ENCODE data around the gene STXBP6. TPM values are rescaled to one million over a fixed set of nuclear protein-coding genes. Genes with fewer than 3 reads are reported as not detected.

Gene STXBP6
- total and polyA plus RNA-seq, 5 experiments from 2014 or later, result 0.61 TPM; not detected in 4

- POLR2A ChIA-PET, result no interaction called here
- DNase-seq (no peak), ATAC-seq (no peak)
- Mint-ChIP-seq H3K4me1 (no peaks in the 10 kb centered on the region), H3K36me3 (no peaks in the 10 kb centered on the region), H3K27me3 (peaks cover 11 to 27% (median 21%) of the 10 kb centered on the region in 5 donors), H3K9me3 (peaks cover 0 to 2% (median 0%) of the 10 kb centered on the region in 9 donors), H3K4me3 (no peak overlapping the region), H3K27ac (no peak overlapping the region)
Measured at GRCh38 chr14:24986206-24986893, 63.6 kb downstream of the STXBP6 start.

- POLR2A ChIA-PET, result no interaction called here
- ATAC-seq, result no peak
Measured at GRCh38 chr14:24984846-24985589, 64.9 kb downstream of the STXBP6 start.

DNA sequence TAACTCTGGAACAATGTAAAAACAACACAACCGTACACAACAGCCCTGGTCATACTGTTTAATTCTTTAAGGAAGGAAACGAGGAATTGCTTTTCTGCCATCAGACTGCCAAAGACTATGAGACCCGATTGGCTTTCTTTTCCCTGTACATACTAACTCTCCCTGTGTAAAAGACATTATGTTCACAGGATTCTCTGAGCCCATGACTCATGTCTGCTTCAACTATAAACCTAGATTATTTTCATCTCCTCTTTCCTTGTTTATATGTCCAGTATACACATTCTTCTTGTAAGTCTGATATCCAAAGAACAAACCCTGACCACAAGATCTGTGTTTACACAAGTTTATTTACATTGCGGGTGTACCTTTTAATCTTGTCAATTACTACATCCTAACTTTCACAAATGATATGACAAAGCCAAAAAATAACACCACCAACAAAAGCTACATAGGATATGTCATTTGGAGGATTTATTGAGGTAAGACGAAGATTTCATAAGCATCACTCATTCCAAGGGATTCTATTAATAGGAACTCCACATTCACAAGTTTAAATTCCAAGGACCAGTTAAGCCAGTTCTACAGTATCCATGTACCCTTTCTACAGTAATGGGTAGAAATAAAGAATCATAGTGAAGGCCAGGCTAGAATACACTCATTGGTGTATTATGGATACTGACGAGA is 67.3 kb downstream of the STXBP6 start:
- Mint-ChIP-seq H3K36me3 (no peaks in the 10 kb centered on the region), H3K4me1 (no peaks in the 10 kb centered on the region), H3K27ac (no peak overlapping the region), H3K4me3 (no peak overlapping the region), H3K9me3 (peaks cover 0 to 2% (median 0%) of the 10 kb centered on the region in 9 donors), H3K27me3 (peaks cover 15 to 42% (median 18%) of the 10 kb centered on the region in 5 donors)
- POLR2A ChIA-PET, result no interaction called here
- no peak for DNase-seq
- ATAC-seq, result no peak

More at GRCh38 chr14:24984846-24985589, 64.9 kb downstream of the STXBP6 start:
- Mint-ChIP-seq H3K27me3 (peaks cover 7 to 28% (median 20%) of the 10 kb centered on the region in 5 donors), H3K9me3 (peaks cover 0 to 2% (median 0%) of the 10 kb centered on the region in 9 donors), H3K4me1 (no peaks in the 10 kb centered on the region), H3K27ac (no peak overlapping the region), H3K36me3 (no peaks in the 10 kb centered on the region), H3K4me3 (no peak overlapping the region)
- DNase-seq, result no peak

GRCh38 chr14:24979725-24980239 is 70.2 kb downstream of the STXBP6 start:
- no peak overlapping the region for H3K27ac Mint-ChIP-seq
- H3K27me3 Mint-ChIP-seq, result peaks cover 14 to 31% (median 17%) of the 10 kb centered on the region in 5 donors
- DNase-seq, result no peak
- H3K4me1 Mint-ChIP-seq, result no peaks in the 10 kb centered on the region
- POLR2A ChIA-PET, result no interaction called here
- no peak for ATAC-seq
- H3K36me3 Mint-ChIP-seq, result no peaks in the 10 kb centered on the region
- H3K4me3 Mint-ChIP-seq, result no peak overlapping the region
- H3K9me3 Mint-ChIP-seq, result peaks cover 0 to 2% (median 0%) of the 10 kb centered on the region in 9 donors

DNA sequence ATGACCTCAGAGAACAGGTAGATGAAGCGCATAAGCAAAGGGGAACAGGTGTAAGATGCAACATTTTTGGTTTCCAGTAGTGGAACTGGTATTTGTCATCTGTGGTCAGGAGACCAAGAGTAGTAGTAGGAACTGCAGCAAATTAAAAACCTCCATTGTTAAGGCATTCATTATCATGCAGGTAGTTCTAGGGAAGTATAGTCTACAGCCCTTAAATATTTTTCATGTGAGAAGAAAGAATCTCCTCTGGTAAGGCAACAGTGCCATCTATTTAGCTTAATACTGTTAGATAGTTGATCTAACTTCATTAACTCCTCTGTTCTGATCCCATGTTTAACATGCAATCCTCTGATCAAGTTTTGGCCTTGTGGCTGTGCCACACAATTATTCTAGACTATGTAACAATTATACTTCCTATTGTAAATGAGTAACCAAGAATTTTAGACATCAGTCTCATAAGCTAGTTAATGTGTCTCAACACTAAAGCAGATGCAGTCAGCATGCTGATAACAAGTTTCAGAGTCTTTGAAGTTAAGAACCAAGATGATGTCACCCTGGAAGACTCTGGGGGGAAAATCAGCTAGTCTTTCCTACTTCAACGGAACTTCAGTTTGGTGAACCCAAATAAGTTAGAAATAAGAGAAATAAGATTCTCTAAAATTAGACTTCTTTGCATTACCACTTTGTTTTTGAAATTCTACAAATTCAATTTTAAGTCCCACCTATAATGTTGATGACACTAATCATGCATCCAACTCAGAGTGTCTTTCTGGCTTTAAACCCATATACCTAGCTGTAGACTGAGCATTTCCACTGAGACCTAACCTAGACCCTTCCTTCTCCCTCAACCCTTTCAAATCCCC is 70.9 kb downstream of the STXBP6 start:
- Mint-ChIP-seq H3K9me3 (peaks cover 0 to 2% (median 0%) of the 10 kb centered on the region in 9 donors), H3K4me1 (no peaks in the 10 kb centered on the region), H3K4me3 (no peak overlapping the region), H3K27ac (no peak overlapping the region), H3K27me3 (peaks cover 9 to 26% (median 16%) of the 10 kb centered on the region in 5 donors), H3K36me3 (no peaks in the 10 kb centered on the region)
- ATAC-seq (no peak), DNase-seq (no peak)
- POLR2A ChIA-PET, result no interaction called here

GRCh38 chr14:24976602-24977001 is 73.3 kb downstream of the STXBP6 start:
- Mint-ChIP-seq H3K4me3 (no peak overlapping the region), H3K36me3 (no peaks in the 10 kb centered on the region), H3K9me3 (peaks cover 0 to under 1% (median 0%) of the 10 kb centered on the region in 9 donors), H3K4me1 (no peaks in the 10 kb centered on the region), H3K27ac (no peak overlapping the region), H3K27me3 (peaks cover 6 to 30% (median 16%) of the 10 kb centered on the region in 5 donors)
- DNase-seq (no peak), ATAC-seq (no peak)
- POLR2A ChIA-PET, result no interaction called here

DNA sequence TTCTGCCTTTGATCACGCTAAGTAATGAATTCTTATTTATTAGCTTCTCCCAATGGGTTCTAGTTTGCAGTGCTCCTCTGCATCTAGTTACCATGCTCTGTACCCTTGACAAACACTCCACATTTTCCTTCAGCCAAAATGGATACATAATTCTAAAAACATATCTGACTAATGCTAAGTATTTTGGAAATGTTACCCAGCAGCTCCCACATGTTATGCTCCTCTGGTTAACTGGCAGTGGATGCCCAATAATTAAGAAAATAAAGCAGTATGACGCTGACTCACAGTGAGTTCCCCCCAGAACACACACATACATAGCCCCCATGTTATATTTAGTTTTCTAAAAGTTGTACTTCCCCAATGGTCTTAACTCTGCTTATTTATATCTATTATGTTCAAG is 74.6 kb downstream of the STXBP6 start:
- no peaks in the 10 kb centered on the region for H3K36me3 Mint-ChIP-seq
- H3K27ac Mint-ChIP-seq, result no peak overlapping the region
- no peaks in the 10 kb centered on the region for H3K4me1 Mint-ChIP-seq
- H3K9me3 Mint-ChIP-seq, result no peaks in the 10 kb centered on the region
- peaks cover 3 to 30% (median 16%) of the 10 kb centered on the region in 5 donors for H3K27me3 Mint-ChIP-seq
- no peak overlapping the region for H3K4me3 Mint-ChIP-seq
- no peak for DNase-seq
- no peak for ATAC-seq
- POLR2A ChIA-PET, result no interaction called here

DNA sequence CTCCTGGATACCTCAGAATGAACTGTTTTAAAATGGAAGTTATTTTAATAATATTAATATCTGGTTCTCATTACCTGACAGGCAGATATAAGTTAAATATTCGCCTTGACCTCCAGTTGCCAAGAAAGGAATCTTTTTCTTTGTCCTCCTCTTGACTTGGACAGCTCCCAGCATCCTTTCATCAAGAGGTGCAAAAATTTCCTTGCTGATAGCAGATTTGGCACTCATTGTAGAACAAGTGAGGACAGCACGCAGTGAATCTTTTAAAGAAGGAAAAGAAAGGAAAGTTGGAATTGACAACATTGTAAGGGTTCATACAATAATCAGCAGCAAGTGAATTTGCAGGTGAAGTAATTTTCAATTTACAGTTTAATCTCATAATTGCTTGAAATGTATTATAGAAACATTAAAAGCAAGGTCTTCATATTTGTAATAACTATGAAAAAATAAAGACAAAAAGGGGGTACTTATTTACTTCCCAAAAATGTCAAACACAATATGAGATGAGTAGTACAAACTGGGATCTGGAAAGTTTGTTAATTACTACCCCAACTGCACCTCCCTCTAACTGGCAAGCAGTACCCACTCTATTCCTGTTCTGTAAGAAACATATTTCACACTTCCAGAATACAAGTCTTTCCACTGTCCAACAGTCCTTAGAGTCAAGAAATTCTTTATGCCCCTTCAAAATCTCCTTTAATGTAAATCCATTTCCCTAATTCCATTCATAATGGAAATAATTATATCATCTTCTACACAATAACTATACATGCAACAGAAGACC is 75.2 kb downstream of the STXBP6 start:
- POLR2A ChIA-PET, result no interaction called here
- H3K36me3 Mint-ChIP-seq, result no peaks in the 10 kb centered on the region
- no peaks in the 10 kb centered on the region for H3K4me1 Mint-ChIP-seq
- H3K9me3 Mint-ChIP-seq, result no peaks in the 10 kb centered on the region
- no peak for DNase-seq
- H3K27me3 Mint-ChIP-seq, result peaks cover 3 to 27% (median 15%) of the 10 kb centered on the region in 5 donors
- H3K4me3 Mint-ChIP-seq, result no peak overlapping the region
- ATAC-seq, result no peak
- H3K27ac Mint-ChIP-seq, result no peak overlapping the region

GRCh38 chr14:24972844-24973243 is 77.1 kb downstream of the STXBP6 start:
- no peak overlapping the region for H3K27ac Mint-ChIP-seq

DNA sequence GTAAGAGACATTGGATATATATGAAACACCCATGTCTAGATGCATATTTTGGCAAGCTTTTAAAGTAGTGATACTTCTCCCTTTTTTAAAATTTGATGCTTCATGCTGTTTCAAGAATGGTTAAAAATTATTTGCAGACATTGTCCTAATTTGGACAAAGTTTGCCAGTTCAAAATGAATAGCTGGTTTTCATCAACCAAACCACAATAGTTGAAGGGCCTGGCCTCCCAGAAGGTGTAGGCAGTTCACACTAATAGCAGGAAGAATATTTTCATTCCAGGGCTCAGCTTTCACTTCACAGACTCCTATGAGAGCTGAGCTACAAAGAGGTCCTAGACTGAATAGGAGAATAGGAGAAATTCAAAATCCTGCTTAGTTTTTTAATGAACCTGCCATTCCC is 78.7 kb downstream of the STXBP6 start:
- H3K36me3 Mint-ChIP-seq, result no peaks in the 10 kb centered on the region
- ATAC-seq (no peak), DNase-seq (no peak)
- no peak overlapping the region for H3K4me3 Mint-ChIP-seq
- H3K4me1 Mint-ChIP-seq, result no peaks in the 10 kb centered on the region
- no peaks in the 10 kb centered on the region for H3K9me3 Mint-ChIP-seq
- POLR2A ChIA-PET, result no interaction called here
- no peak overlapping the region for H3K27ac Mint-ChIP-seq
- H3K27me3 Mint-ChIP-seq, result peaks cover 0 to 15% (median 8%) of the 10 kb centered on the region in 5 donors

More at GRCh38 chr14:24972844-24973243, 77.1 kb downstream of the STXBP6 start:
- H3K36me3 Mint-ChIP-seq, result no peaks in the 10 kb centered on the region
- DNase-seq (no peak), ATAC-seq (no peak)
- POLR2A ChIA-PET, result no interaction called here
- no peak overlapping the region for H3K4me3 Mint-ChIP-seq
- H3K27me3 Mint-ChIP-seq, result peaks cover 1 to 15% (median 8%) of the 10 kb centered on the region in 5 donors
- no peaks in the 10 kb centered on the region for H3K9me3 Mint-ChIP-seq
- H3K4me1 Mint-ChIP-seq, result no peaks in the 10 kb centered on the region

GRCh38 chr14:24966579-24966964 is 83.4 kb downstream of the STXBP6 start:
- Mint-ChIP-seq H3K36me3 (no peaks in the 10 kb centered on the region), H3K4me3 (no peak overlapping the region), H3K4me1 (no peaks in the 10 kb centered on the region), H3K9me3 (no peaks in the 10 kb centered on the region), H3K27ac (no peak overlapping the region), H3K27me3 (peaks cover 2 to 9% (median 8%) of the 10 kb centered on the region in 5 donors)
- DNase-seq (no peak), ATAC-seq (no peak)
- POLR2A ChIA-PET, result no interaction called here

Measured in naive thymus-derived CD8-positive, alpha-beta T cell (primary cell).